ENCODE results near the gene FBXW8.

The FBXW8 gene

DNA sequence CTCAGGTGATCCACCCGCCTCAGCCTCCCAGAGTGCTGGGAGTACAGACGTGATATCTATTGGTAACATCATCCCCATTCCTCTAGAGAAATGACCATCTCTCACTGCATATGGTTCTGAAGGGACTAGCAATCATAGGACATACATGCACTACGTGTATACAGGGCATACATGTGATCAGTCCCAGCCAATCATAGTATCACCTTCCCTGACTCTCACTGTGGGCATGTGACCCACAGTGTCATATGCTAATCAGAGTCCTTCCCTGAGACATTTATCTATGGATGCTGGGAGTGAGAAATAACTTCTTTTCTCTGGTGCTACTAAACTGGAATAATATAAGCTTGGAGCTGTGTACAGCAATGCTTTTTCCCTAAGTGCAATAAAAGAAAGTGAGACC is 12.1 kb upstream of the FBXW8 start:
- H3K27me3 ChIP-seq: peaks cover 0 to 45% of the 10 kb centered on the region in 2 donors
- TF ChIP-seq, protein P1, sequence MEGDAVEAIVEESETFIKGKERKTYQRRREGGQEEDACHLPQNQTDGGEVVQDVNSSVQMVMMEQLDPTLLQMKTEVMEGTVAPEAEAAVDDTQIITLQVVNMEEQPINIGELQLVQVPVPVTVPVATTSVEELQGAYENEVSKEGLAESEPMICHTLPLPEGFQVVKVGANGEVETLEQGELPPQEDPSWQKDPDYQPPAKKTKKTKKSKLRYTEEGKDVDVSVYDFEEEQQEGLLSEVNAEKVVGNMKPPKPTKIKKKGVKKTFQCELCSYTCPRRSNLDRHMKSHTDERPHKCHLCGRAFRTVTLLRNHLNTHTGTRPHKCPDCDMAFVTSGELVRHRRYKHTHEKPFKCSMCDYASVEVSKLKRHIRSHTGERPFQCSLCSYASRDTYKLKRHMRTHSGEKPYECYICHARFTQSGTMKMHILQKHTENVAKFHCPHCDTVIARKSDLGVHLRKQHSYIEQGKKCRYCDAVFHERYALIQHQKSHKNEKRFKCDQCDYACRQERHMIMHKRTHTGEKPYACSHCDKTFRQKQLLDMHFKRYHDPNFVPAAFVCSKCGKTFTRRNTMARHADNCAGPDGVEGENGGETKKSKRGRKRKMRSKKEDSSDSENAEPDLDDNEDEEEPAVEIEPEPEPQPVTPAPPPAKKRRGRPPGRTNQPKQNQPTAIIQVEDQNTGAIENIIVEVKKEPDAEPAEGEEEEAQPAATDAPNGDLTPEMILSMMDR (IDR thresholded peaks at IDR 0.05): no peak
- H3K4me1 ChIP-seq: no peaks in the 10 kb centered on the region
- no peak overlapping the region for H3K27ac ChIP-seq
- no peaks in the 10 kb centered on the region for H3K36me3 ChIP-seq
- no peaks in the 10 kb centered on the region for H3K9me3 ChIP-seq
- no peak overlapping the region for H3K4me3 ChIP-seq
- intact Hi-C loops (cut with DNase I; ENCODE audit: low total_unique reads): no loop called here
- DNase-seq: no peak

DNA sequence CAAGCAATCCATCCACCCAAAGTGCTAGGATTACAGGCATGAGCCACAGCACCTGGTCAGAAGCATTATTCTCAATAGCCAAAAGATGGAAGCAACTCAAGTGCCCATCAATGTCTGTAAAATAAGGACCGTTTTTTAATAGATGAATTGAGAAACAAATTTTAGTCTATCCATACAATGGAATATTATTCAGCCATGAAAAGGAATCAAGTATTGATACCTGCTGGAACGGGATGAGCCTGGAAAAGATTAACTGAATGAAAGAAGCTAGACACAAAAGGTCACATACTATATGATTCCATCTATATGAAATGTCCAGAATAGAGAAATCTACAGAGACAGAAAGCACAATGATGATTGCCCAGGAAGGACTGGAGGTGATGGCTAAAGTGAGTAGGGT is 9.1 kb upstream of the FBXW8 start:
- TF ChIP-seq, protein P1 (IDR thresholded peaks at IDR 0.05): no peak
- intact Hi-C loops (cut with DNase I; ENCODE audit: low total_unique reads): no loop called here
- peaks cover 0 to 39% of the 10 kb centered on the region in 2 donors for H3K27me3 ChIP-seq

DNA sequence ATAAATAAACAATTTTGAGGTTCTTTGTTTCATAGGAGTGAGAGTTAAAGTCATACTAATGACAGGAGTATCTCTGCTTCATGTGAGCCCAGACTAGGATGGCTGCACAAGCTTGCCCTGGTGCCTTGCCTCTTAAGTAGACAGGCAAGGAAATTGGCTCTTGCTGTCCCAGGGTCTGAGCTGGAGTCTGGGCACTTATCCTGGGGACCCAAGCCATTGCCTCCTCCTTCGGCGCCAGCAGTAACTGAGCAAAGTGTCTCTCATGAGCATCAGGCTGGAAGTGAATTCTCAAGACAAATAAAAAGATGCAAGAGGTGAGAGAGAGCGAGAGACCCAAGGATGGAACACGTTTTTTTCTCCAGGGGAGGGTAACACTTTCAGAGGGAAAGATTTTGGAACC is 6.9 kb upstream of the FBXW8 start:
- Histone ChIP-seq H3K4me1 (no peaks in the 10 kb centered on the region), H3K27me3 (peaks cover 0 to 26% of the 10 kb centered on the region in 2 donors), H3K27ac (no peak overlapping the region), H3K9me3 (no peaks in the 10 kb centered on the region), H3K4me3 (no peak overlapping the region), H3K36me3 (no peaks in the 10 kb centered on the region)
- TF ChIP-seq, protein P1 (IDR thresholded peaks at IDR 0.05): no peak
- intact Hi-C loops (cut with DNase I; ENCODE audit: low total_unique reads): no loop called here
- no peak for DNase-seq

More for the DNA sequence above, 9.1 kb upstream of the FBXW8 start:
- Histone ChIP-seq H3K4me1 (no peaks in the 10 kb centered on the region), H3K4me3 (no peak overlapping the region), H3K9me3 (no peaks in the 10 kb centered on the region), H3K27ac (no peak overlapping the region), H3K36me3 (no peaks in the 10 kb centered on the region)
- DNase-seq: no peak

DNA sequence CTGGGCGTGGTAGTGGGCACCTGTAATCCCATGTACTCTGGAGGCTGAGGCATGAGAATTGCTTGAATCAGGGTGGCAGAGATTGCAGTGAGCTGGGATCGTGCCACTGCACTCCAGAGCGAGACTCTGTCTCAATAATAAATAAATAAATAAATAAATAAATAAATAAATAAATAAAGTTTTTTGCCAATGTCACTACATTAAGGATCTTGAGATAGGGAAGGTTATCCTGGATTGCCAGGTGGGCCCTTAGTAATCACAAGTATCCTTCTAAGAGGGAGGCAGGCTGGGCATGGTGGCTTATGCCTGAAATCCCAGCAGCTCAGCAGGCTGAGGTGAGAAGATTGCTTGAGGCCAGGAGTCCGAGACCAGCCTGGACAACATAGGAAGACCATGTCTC is 4.5 kb upstream of the FBXW8 start:
- Histone ChIP-seq H3K4me1 (peaks cover 0 to 4% (median 0%) of the 10 kb centered on the region in 4 donors), H3K27ac (no peak overlapping the region), H3K9me3 (no peaks in the 10 kb centered on the region), H3K36me3 (no peaks in the 10 kb centered on the region), H3K4me3 (no peak overlapping the region), H3K27me3 (peaks cover 0 to 8% of the 10 kb centered on the region in 2 donors)
- TF ChIP-seq, protein P1 (IDR thresholded peaks at IDR 0.05): no peak
- DNase-seq: no peak
- intact Hi-C loops (cut with DNase I; ENCODE audit: low total_unique reads): no loop called here

DNA sequence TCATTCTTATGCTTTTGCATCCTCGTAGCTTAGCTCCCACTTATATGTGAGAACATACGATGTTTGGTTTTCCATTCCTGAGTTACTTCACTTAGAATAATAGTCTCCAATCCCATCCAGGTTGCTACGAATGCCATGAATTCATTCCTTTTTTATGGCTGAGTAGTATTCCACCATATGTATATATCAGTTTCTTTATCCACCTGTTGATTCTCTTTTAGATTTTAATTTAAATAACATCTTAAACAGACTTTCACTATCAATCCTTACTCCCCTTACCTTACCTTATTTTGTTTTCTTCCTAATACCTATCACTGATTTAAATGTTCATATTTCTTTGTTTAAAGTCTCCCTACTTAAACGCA is 488 bp upstream of the FBXW8 start:
- Histone ChIP-seq H3K36me3 (no peaks in the 10 kb centered on the region), H3K4me3 (peak overlapping the region; percentile 88 to 93), H3K27ac (peak overlapping the region; percentile 80 to 85)

More for the DNA sequence above, 488 bp upstream of the FBXW8 start:
- H3K27me3 ChIP-seq: no peaks in the 10 kb centered on the region
- TF ChIP-seq, protein P1 (IDR thresholded peaks at IDR 0.05): no peak
- no peaks in the 10 kb centered on the region for H3K9me3 ChIP-seq
- no peak for DNase-seq
- H3K4me1 ChIP-seq: peaks cover 0 to 21% (median 14%) of the 10 kb centered on the region in 4 donors
- intact Hi-C loops (cut with DNase I; ENCODE audit: low total_unique reads): no loop called here

Measured in tibial artery (tissue), 4 donors.